ENCODE results near the gene STMP1. TPM values are rescaled to one million over a fixed set of nuclear protein-coding genes. Genes with fewer than 3 reads are reported as not detected.
A peak's percentile ranks its signal among the peaks of the same experiment; 100 is the strongest.

The STMP1 gene
- polyA plus RNA-seq, 2 of the 4 experiments (the other 2 are of a cell fraction): 33.0 to 35.5 TPM

DNA sequence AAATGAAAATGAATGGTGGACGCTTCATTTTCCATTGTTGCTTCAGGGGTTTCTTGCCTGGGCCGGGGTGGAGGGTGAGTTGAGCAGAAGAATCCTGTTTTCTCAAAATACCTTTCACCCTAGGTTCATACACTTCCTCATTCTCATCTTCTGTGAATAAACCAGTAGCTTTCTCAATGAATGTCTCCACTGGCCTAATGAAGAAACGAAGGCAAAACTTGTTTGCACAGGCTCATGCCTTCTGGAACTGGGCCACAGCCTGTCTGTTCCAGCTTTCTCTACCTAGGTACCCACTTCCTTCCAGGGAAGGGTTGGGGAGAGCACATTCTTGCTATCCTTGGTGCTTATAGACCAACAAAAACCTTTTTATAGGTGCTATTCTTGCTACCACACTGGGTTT is 21.3 kb downstream of the STMP1 start (continued):
- TF ChIP-seq, protein P1, sequence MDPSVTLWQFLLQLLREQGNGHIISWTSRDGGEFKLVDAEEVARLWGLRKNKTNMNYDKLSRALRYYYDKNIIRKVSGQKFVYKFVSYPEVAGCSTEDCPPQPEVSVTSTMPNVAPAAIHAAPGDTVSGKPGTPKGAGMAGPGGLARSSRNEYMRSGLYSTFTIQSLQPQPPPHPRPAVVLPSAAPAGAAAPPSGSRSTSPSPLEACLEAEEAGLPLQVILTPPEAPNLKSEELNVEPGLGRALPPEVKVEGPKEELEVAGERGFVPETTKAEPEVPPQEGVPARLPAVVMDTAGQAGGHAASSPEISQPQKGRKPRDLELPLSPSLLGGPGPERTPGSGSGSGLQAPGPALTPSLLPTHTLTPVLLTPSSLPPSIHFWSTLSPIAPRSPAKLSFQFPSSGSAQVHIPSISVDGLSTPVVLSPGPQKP (IDR thresholded peaks at IDR 0.05; ENCODE audit: low read depth, low read length): no peak

DNA sequence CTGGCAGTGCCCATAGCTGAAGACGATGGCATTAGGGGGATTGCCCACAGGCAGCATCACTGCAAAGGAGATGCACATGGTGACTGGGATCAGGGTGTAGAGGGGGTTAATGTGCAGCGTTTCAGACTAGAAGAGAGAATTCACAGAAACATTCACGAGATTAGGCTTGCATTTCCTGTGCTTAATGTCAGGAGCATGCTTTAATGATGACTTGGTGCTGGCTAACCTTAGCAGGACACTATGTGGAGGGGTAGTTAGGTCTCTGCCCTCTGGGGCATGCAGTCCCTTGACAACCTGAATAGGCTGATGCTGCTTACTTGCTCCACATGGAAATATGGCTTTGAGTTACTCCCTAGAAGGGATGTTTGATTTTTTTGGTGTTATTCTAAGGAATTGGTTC is 21.8 kb downstream of the STMP1 start:
- ChIA-PET POLR2A (interaction anchor here (1.4 kb wide), 1 partner anchor 21 kb away, joined by 5 read pairs; the partner anchor contains the start of gene STMP1), CTCF (interaction anchor here (0.9 to 3.5 kb wide), 3 partner anchors 12 to 27 kb away, joined by 3 to 25 read pairs (median 3); no protein-coding TSS in a partner anchor)
- no peak for FAIRE-seq
- DNase-seq (ENCODE audit: low read depth in 1 of 2, low spot score in 1 of 2): no peak
- Histone ChIP-seq H3K4me2 (no peak overlapping the region), H3K4me3 (no peak overlapping the region), H3K9me3 (no peaks in the 10 kb centered on the region), H3K27ac (no peak overlapping the region), H3K4me1 (no peaks in the 10 kb centered on the region)
- 69% methylated on average over 3 of the region's 3 CpGs for WGBS (ENCODE audit: missing lambda C conversion rate)
- TF ChIP-seq, protein P2, sequence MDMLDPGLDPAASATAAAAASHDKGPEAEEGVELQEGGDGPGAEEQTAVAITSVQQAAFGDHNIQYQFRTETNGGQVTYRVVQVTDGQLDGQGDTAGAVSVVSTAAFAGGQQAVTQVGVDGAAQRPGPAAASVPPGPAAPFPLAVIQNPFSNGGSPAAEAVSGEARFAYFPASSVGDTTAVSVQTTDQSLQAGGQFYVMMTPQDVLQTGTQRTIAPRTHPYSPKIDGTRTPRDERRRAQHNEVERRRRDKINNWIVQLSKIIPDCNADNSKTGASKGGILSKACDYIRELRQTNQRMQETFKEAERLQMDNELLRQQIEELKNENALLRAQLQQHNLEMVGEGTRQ (IDR thresholded peaks at IDR 0.05): no peak
- TF ChIP-seq ZFP36 (IDR thresholded peaks at IDR 0.05; ENCODE audit: borderline replicate concordance, partially characterized antibody): no peak
- TF ChIP-seq CHD4 (IDR thresholded peaks at IDR 0.05; ENCODE audit: borderline replicate concordance): no peak
- TF ChIP-seq RCOR1 (IDR thresholded peaks at IDR 0.05; ENCODE audit: low read depth, low read length): no peak
- no peak for TF ChIP-seq BHLHE40 (IDR thresholded peaks at IDR 0.05; ENCODE audit: low read depth, low read length)
- no peak for TF ChIP-seq MAFK (IDR thresholded peaks at IDR 0.05; ENCODE audit: partially characterized antibody)
- TF ChIP-seq CHD2 (IDR thresholded peaks at IDR 0.05; ENCODE audit: low read length, partially characterized antibody): no peak
- TF ChIP-seq JUN (IDR thresholded peaks at IDR 0.05): no peak
- no peak for TF ChIP-seq NFE2L2 (conservative IDR thresholded peaks at IDR 0.05; ENCODE audit: low read length)
- peak in 1 of 2 experiments; percentile 25; a peak in 2 of 6 replicates for ATAC-seq

DNA sequence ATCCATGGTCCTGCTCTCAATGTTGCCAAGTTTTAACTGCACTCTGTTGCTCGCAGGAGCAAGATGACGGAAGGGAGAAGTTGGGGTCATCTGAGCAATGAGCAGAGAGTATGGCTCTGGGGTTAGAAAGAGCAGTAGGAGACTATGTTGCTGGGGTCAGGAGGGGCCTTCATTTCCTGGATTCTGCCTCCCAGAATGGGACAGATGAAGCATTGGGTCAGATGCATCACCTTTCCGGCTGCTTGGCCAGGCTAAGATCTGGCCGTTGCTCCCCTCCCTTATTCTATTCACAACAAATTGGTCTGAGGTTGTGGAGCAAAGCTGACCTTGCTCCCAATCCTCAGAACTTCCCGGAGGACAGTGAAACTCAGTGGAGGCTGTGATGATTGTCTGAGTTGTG is 22.4 kb downstream of the STMP1 start:
- FAIRE-seq: no peak
- H3K4me1 ChIP-seq: no peaks in the 10 kb centered on the region

More for the DNA sequence above, 22.4 kb downstream of the STMP1 start:
- ATAC-seq (no peak), DNase-seq (ENCODE audit: low read depth in 1 of 2, low spot score in 1 of 2) (no peak)
- Histone ChIP-seq H3K4me2 (no peak overlapping the region), H3K27ac (no peak overlapping the region), H3K9me3 (no peaks in the 10 kb centered on the region), H3K4me3 (no peak overlapping the region)
- TF ChIP-seq CBX8 (IDR thresholded peaks at IDR 0.05): no peak
- no peak for TF ChIP-seq GATA3 (IDR thresholded peaks at IDR 0.05; ENCODE audit: borderline replicate concordance)
- TF ChIP-seq, protein P3, sequence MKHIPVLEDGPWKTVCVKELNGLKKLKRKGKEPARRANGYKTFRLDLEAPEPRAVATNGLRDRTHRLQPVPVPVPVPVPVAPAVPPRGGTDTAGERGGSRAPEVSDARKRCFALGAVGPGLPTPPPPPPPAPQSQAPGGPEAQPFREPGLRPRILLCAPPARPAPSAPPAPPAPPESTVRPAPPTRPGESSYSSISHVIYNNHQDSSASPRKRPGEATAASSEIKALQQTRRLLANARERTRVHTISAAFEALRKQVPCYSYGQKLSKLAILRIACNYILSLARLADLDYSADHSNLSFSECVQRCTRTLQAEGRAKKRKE (CRISPR knock-in tag; IDR thresholded peaks at IDR 0.05; ENCODE audit: low read depth): no peak
- TF ChIP-seq, protein P4, sequence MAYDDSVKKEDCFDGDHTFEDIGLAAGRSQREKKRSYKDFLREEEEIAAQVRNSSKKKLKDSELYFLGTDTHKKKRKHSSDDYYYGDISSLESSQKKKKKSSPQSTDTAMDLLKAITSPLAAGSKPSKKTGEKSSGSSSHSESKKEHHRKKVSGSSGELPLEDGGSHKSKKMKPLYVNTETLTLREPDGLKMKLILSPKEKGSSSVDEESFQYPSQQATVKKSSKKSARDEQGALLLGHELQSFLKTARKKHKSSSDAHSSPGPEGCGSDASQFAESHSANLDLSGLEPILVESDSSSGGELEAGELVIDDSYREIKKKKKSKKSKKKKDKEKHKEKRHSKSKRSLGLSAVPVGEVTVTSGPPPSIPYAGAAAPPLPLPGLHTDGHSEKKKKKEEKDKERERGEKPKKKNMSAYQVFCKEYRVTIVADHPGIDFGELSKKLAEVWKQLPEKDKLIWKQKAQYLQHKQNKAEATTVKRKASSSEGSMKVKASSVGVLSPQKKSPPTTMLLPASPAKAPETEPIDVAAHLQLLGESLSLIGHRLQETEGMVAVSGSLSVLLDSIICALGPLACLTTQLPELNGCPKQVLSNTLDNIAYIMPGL (CRISPR knock-in tag; IDR thresholded peaks at IDR 0.05; ENCODE audit: borderline replicate concordance): no peak
- TF ChIP-seq, protein P5, sequence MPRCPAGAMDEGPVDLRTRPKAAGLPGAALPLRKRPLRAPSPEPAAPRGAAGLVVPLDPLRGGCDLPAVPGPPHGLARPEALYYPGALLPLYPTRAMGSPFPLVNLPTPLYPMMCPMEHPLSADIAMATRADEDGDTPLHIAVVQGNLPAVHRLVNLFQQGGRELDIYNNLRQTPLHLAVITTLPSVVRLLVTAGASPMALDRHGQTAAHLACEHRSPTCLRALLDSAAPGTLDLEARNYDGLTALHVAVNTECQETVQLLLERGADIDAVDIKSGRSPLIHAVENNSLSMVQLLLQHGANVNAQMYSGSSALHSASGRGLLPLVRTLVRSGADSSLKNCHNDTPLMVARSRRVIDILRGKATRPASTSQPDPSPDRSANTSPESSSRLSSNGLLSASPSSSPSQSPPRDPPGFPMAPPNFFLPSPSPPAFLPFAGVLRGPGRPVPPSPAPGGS (IDR thresholded peaks at IDR 0.05): no peak
- TF ChIP-seq MAZ (IDR thresholded peaks at IDR 0.05; ENCODE audit: borderline replicate concordance, low read depth, low read length): no peak
- no peak for TF ChIP-seq RCOR1 (IDR thresholded peaks at IDR 0.05; ENCODE audit: low read depth, low read length)
- TF ChIP-seq, protein P6, sequence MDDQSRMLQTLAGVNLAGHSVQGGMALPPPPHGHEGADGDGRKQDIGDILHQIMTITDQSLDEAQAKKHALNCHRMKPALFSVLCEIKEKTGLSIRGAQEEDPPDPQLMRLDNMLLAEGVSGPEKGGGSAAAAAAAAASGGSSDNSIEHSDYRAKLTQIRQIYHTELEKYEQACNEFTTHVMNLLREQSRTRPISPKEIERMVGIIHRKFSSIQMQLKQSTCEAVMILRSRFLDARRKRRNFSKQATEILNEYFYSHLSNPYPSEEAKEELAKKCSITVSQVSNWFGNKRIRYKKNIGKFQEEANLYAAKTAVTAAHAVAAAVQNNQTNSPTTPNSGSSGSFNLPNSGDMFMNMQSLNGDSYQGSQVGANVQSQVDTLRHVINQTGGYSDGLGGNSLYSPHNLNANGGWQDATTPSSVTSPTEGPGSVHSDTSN (IDR thresholded peaks at IDR 0.05): no peak
- no peak for TF ChIP-seq NFE2L2 (conservative IDR thresholded peaks at IDR 0.05; ENCODE audit: low read length)
- TF ChIP-seq KDM5A (IDR thresholded peaks at IDR 0.05): no peak
- no peak for TF ChIP-seq EHMT2 (IDR thresholded peaks at IDR 0.05; ENCODE audit: low read depth)
- TF ChIP-seq HEYL (CRISPR knock-in tag; IDR thresholded peaks at IDR 0.05): no peak
- no peak for TF ChIP-seq CBX2 (IDR thresholded peaks at IDR 0.05; ENCODE audit: borderline replicate concordance, low read depth)
- TF ChIP-seq POLR2A (IDR thresholded peaks at IDR 0.05; ENCODE audit: low read length): no peak
- TF ChIP-seq SREBF2 (IDR thresholded peaks at IDR 0.05): no peak
- no peak for TF ChIP-seq FOSB (CRISPR knock-in tag; IDR thresholded peaks at IDR 0.05)
- TF ChIP-seq, protein P7, sequence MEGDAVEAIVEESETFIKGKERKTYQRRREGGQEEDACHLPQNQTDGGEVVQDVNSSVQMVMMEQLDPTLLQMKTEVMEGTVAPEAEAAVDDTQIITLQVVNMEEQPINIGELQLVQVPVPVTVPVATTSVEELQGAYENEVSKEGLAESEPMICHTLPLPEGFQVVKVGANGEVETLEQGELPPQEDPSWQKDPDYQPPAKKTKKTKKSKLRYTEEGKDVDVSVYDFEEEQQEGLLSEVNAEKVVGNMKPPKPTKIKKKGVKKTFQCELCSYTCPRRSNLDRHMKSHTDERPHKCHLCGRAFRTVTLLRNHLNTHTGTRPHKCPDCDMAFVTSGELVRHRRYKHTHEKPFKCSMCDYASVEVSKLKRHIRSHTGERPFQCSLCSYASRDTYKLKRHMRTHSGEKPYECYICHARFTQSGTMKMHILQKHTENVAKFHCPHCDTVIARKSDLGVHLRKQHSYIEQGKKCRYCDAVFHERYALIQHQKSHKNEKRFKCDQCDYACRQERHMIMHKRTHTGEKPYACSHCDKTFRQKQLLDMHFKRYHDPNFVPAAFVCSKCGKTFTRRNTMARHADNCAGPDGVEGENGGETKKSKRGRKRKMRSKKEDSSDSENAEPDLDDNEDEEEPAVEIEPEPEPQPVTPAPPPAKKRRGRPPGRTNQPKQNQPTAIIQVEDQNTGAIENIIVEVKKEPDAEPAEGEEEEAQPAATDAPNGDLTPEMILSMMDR (IDR thresholded peaks at IDR 0.05): no peak
- TF ChIP-seq ZSCAN20 (CRISPR knock-in tag; IDR thresholded peaks at IDR 0.05): no peak
- ChIA-PET POLR2A (no interaction called here), CTCF (interaction anchor here (1.2 to 3.5 kb wide), 3 partner anchors 12 to 22 kb away, joined by 3 to 25 read pairs (median 3); partner anchors contain the start of gene STMP1)
- 93% methylated on average over 5 of the region's 5 CpGs for WGBS (ENCODE audit: missing lambda C conversion rate)

Measured in A549 (cell line).